Fibroblast of the aortic adventitia (primary cell): ENCODE results near the gene PHACTR2. TPM values are rescaled to one million over a fixed set of nuclear protein-coding genes. Genes with fewer than 3 reads are reported as not detected.
"Not testable (repeated sequence)": the region's sequence is repeated elsewhere in the genome, so short reads cannot be mapped to it uniquely, and the experiment has no call there.

ENCODE experiments used
- DNase-seq: peaks from one replicate; pipeline ENCODE4 v3.0.0-alpha.2; 2010; ENCODE audit warnings: low read depth
- H3K4me3 ChIP-seq: 2 replicates; pipeline ENCODE4 v1.5.1; 2011; ENCODE audit warnings: low read depth, mild to moderate bottlenecking, control low read depth, low read length, moderate library complexity
- total RNA-seq: library from RNA; depleted of rRNA; stranded (reverse); fragments of >200 nt; gene quantifications from 2 replicates; pipeline ENCODE4 v1.2.3, GENCODE V29; 2012; ENCODE audit warnings: low replicate concordance
- TF ChIP-seq, protein P1 (sequence below): IDR thresholded peaks from 2 replicates; pipeline ENCODE4 v1.5.1; 2011; ENCODE audit warnings: mild to moderate bottlenecking, low read length, control low read depth, inconsistent platforms; ENCODE audit not compliant: insufficient read depth

PHACTR2 gene
- total RNA-seq, 1 donor: 74.7 TPM

DNA sequence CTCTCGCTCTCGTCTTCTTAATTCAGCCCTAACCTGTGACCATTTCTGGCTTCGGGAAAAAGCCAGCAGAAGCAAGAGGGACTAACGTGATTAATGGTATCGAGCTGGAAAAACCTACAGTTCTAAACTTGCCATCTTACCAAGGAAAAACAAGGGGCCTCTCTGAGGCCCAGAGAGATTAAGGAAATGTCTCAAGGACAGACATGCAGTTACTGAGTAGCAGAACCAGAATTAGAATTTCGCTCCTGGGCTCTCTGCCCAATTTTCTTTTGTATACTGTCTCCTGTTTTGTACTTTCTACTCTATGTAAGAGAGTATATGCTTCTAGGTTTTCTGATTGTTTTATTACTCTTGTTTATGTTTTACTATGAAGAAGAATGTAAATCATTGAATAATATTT, 97.6 kb downstream of the PHACTR2 start:
- no peak for DNase-seq
- TF ChIP-seq, protein P1, sequence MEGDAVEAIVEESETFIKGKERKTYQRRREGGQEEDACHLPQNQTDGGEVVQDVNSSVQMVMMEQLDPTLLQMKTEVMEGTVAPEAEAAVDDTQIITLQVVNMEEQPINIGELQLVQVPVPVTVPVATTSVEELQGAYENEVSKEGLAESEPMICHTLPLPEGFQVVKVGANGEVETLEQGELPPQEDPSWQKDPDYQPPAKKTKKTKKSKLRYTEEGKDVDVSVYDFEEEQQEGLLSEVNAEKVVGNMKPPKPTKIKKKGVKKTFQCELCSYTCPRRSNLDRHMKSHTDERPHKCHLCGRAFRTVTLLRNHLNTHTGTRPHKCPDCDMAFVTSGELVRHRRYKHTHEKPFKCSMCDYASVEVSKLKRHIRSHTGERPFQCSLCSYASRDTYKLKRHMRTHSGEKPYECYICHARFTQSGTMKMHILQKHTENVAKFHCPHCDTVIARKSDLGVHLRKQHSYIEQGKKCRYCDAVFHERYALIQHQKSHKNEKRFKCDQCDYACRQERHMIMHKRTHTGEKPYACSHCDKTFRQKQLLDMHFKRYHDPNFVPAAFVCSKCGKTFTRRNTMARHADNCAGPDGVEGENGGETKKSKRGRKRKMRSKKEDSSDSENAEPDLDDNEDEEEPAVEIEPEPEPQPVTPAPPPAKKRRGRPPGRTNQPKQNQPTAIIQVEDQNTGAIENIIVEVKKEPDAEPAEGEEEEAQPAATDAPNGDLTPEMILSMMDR: no peak
- H3K4me3 ChIP-seq: no peak overlapping the region

DNA sequence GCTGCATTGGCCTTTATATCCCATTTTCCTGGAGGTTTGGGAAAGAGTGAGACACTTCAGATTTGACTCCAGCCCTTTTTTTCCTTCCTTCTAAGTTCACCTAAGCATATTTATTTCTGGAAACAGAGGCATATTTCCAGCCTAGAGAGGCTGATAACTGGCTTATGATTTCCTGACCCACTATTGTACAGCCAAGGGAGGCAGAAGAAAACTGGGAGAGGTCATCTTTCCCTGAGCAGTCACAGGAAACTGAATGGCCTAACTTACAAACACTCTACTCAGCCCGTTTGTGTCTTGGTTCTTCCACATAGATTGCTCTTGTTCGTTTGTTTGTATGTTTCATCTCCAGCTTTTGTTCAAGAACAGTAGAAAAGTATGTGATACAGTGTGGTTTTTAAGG, 101.2 kb downstream of the PHACTR2 start:
- DNase-seq: no peak
- H3K4me3 ChIP-seq: no peak overlapping the region
- TF ChIP-seq, protein P1: no peak

DNA sequence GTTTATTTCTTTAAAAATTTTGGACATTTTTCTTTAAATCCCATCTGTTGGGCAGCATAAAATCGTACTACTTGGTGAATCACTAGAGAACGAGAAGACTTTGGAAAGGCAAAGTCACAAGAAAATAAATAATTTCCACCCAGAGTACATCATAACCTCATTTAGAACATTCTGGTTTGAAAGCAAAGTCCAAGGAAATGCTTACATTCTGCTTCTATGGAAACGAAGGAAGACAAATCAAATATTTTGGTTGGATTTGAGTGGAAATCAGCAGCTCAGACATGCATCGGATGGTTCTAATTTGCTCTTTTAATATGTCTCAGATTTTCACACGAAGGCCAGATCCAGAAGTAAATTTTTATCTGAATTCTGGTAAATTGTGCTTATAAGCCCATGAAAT, 104.7 kb downstream of the PHACTR2 start:
- H3K4me3 ChIP-seq: no peak overlapping the region
- TF ChIP-seq, protein P1: no peak
- no peak for DNase-seq

DNA sequence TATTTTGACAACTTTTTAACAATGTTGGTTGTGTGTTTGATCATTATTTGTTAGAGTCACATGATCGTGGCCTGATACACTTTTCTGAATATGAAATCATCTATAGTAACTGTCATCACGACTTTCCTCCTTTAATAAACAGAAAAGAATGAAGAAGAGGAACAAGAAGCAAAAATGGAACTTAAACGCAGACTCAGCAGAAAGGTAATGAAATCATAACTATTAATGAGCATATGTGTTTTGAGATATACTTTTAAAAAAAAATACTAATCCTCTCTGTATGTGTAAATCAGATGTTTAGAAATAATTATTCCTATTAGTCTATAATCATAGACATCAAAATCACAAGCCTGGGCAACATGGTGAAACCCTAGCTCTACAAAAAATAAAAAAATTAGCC, 105.3 kb downstream of the PHACTR2 start:
- H3K4me3 ChIP-seq: no peak overlapping the region
- DNase-seq: no peak
- TF ChIP-seq, protein P1: no peak

DNA sequence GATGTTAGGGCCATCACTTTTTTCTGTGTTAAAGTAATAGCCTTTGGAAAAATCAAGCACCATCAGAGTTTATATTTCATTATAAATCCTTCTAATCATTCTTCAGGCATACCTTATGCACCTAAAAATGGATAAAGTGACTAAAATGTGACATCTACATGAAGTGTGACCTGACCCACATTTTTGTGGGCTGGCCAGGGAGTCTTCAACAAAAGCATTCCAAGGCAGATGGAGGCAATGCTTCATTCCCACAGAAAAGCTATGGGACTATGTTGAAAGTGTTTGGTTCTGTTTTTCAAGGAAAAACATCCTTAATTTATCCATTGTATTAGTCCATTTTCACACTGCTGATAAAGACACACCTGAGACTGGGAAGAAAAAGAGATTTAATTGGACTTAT, 106.6 kb downstream of the PHACTR2 start:
- no peak for DNase-seq
- H3K4me3 ChIP-seq: no peak overlapping the region
- TF ChIP-seq, protein P1: no peak

DNA sequence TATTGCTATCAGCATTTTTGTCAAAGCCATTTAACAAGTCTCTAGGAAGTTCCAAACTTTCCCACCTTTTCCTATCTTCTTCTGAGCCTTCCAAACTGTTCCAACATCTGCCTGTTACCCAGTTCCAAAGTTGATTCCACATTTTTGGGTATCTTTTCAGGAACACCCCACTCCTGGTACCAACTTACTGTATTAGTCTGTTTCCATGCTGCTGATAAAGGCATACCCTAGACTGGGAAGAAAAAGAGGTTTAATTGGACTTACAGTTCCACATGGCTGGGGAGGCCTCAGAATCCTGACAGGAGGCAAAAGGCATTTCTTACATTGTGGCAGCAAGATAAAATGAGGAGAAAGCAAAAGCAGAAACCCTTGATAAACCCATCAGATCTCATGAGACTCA, 108.6 kb downstream of the PHACTR2 start:
- not testable (repeated sequence) for DNase-seq, H3K4me3 ChIP-seq

DNA sequence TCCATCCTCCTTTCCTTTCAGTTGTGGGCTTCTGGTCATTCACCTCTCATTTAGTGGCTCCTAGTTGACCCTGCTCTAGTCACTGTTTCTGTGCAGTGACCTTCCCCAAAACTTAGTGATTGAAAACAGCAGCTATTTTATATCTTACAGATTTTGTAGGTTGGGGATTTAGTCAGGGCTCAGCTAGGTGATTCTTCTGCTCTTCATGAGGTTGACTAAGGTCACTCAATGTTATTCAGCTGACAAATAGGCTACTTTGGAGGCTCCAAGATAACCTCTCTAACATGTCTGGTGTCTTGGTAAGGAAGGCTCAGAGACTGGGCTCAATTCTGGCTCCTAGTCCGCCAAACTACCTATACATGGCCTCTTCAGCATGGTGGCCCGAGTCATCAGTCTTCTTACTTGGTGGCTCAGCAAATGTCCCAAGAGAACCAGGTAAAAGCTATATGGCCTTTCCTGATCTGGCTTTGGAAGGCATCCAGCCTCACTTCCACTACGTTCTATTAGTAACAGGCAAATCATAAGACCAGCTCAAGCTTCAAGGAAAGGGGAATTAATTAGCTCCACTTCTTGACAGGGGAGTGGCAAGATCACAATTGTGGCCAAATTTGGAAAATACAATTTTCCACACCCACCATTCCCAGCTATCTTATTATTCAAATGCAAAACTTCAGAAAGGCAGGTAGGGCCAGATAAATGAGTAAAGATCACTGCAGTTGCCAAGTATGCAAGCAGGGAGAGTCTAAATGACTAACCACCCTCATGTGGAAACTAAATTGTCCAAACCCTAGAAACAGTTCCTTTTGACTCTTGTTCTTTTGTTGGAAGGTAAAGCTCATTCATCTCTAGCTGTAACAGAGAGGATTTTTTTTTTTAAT, 114.9 kb downstream of the PHACTR2 start:
- TF ChIP-seq, protein P1: no peak
- no peak overlapping the region for H3K4me3 ChIP-seq
- peak; percentile 30 for DNase-seq
